HL-60/S4 treated with phorbol 12-myristate 13-acetate at 8.2 ng/mL for 4 days and 3 days (cell line): Measurements from ENCODE around the gene SND1.

Experiments used
- in situ Hi-C: fragments of 300-500 bp; cut with MboI; formaldehyde crosslinking; loops from 2 replicates; pipeline ENCODE4 v1.15.0; 2022; ENCODE audit warnings: low sequenced_read_pairs

SND1 gene

DNA sequence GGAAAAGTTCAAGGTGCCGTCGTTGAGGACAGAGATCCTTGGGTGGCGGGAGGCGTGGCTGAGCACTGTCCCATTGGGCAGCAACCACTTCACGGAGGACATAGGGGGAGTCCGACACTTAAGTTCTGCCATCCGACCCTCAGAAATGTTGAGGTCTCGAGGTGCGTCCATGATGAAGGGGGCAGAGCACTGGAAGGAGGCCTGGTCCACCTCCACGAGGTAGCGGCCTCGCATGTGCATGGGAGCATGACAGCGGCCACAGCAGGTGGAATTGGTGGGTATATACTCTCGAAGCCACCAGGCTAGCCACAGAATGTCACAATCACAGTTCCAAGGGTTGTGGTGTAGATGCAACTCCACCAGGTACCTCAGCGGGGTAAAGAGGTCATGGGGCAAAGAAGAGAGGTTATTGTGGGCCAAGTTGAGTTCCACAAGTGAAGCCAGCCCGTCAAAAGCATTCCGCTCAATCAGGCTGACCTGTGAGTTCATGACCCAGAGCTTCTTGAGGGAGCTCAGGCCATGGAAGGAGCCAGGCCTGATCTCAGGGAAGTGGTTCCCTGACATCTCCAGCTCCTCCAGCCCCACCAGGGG, 377.5 kb downstream of the SND1 start:
- in situ Hi-C loops = no loop called here

DNA sequence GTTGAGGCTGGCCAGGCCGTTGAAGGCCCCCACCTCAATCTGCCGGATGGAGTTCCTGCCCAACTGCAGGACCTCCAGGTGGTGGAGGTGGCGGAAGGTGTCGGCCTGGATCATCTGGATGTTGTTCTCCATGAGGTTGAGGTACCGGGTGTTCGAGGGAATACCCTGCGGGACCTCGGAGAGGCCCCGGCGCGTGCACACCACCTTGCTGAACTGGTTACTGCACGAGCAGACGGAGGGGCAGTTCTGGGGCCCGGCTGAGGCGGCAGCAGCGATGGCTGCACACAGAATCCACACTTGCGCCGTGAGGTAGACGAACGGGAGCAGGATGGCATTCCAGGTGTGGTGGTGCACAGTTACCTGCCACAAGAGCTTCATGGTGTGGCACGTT, 378.3 kb downstream of the SND1 start:
- in situ Hi-C loops = no loop called here

DNA sequence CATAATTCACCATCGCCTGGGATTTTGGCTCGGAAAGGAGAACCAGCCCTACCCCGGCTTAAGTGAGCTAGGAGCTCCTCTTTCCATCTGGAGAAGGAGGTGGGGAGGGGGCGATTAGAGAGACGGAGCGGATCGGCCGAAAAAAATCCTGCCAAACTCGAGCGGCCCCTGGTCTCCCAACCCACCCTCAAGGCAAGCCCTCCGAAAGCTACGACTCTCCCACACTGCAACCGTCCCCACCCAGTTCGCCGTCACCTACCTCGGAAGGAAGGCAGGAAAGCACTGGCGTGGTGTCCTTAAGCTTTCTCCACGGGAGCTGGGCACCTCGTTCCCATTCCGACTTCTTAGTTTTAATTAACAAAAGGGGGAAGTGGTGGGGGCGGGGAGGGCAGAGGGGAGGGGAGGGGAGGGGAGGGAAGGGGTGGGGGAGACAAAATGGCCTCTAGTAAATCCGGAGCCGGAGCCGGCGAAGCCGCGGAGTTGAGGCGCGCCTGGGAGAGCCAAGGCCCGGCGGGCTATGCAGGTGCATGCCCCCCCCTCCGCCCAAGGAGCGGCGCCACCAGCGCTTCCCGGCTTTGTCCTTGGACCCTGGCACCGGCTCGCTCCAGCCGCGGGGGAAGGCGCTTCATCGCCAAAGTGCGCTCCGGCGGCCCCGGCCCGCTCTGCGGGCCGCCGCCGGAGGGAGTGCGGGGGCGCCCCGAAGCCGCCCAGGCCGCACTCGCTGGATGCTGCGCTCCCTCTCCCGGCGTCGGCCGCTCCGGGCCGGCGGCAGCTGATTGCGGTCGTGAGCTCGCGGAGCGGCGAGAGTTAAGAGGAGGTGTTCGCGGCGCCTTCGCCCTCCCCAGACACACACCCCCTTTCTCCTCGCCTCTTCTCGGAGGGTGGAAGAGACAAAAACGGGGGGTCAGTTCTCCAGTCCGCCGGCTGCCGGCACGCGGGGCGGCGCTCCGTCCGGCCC, 378.9 kb downstream of the SND1 start, which contains the start of gene LRRC4:
Gene LRRC4 (minus strand): TSS at position 784 of the 958 bp plus-strand sequence. CDS start 797 bp downstream, outside the sequence.
- in situ Hi-C loops = no loop called here

DNA sequence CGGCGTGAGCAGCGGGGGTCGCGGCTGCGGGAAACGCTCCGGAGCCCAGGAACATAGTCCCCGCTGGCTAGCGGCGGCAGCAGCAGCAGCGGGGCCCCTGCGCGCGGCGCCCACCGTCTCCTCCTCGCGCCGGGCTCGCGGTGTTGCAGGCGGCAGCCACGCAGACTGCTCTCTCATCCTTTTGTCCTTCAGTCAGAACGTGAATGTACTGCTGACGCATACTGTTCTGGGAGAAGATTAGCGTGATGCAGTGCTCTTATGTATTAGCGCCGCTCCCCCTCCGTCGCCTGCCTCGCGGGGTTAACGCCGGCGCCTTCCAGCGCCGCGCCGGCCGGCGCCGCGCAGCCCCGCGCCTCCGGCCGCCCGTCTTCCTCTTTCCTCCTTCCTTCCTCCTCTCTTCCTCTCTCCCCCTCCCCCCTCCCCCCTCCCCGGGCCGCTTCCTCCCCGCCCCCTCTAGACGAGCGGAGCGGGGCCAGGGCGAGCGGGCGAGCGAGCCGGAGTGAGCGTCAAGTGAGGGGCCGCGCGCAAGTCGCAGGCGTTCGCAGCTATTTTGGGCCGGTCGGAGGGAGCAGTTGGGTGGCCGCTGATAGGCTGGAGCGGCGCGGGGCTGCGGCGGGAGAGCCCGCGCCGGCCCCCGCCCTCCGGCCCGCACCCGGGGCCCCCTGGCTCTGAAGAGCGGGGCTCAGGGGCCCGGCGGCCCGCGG, 380.1 kb downstream of the SND1 start:
- in situ Hi-C loops = no loop called here

DNA sequence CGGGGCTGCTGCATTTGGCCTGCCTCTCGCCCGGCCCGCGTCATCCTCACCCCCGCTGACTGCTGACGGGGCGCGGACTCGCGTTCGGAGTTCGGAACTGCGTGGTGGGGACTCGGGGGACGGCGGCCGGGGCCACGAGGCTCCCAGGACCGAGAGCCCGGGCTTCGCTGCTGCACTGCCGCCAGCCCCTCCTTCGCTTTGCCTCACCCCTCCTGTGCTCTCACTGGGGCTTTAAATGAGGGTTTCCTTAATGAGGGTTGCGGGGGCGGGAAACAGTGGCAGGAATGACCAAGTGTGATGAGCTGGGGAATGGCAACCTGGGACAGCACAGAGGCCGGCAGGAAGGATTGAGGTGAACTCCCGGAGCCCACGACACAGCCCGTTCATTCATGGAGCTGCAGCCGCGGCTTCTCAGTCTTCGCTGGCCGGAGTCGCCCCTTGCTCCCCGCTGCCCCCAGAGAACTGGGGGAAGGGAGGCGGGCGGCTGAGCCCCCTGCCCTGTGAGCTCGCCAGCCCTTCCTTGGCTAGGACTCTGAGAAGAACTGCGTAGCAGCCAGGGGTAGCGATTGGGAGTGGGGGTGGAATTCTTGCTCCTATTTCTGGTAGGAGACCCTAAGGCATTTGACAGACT, 380.7 kb downstream of the SND1 start:
- in situ Hi-C loops = no loop called here

DNA sequence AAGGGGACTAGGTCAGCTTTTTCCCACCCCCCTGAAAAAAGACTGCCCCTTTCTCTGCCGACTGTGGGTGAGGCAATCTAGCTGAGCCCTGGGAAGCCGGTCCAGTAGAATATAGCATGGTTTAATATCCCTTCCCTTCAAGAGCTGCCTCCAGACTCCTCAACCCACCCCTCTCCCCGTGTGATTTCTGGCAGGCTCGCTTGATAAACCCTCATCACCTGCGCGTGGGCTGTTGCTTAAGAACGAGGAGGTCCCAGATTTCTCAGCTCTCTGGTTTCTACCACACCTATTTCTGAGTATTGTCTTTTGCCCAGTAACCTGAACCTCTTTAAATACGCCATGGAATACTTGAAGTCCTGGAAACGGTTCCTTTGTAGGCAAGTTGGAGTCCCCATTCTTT, 381.3 kb downstream of the SND1 start:
- in situ Hi-C loops = no loop called here

DNA sequence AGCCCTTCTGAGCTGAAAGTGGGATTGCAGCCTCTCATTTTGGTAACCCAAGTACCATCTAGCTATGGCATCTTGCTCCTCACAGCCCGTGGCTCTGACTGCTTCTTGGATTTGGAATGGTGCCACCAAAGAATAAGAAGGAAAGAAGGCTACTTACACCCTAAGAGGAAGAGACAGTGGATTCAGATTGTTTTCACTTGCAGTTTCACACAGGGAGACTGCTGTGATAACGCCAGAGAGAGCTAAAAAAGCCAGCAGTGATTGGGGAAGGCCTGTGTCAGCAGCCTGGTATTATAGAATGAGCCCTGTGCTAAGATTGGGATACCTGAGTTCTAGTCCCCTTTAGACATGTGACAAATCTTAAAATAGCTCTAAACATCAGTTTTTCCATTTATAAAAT, 382.8 kb downstream of the SND1 start:
- in situ Hi-C loops = no loop called here

DNA sequence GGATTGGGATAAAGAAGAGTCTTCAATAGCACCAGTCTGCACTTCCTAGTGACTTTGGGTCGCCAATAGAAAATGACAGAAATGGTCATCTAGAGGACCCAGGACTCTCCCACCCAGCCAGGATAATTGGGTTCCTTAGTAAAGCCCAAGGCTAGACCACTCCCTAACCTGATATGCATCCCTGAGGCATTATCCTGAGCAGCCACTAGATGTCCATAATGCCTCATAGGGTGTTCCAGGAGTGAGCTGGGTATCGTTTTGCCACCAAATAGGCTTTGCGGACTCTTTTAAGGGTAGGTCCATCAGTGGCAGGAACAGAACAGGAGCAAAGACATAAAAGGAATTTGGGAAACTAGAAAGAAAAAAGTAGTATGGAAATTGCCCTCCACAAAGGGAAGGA, 383.7 kb downstream of the SND1 start:
- in situ Hi-C loops = no loop called here

DNA sequence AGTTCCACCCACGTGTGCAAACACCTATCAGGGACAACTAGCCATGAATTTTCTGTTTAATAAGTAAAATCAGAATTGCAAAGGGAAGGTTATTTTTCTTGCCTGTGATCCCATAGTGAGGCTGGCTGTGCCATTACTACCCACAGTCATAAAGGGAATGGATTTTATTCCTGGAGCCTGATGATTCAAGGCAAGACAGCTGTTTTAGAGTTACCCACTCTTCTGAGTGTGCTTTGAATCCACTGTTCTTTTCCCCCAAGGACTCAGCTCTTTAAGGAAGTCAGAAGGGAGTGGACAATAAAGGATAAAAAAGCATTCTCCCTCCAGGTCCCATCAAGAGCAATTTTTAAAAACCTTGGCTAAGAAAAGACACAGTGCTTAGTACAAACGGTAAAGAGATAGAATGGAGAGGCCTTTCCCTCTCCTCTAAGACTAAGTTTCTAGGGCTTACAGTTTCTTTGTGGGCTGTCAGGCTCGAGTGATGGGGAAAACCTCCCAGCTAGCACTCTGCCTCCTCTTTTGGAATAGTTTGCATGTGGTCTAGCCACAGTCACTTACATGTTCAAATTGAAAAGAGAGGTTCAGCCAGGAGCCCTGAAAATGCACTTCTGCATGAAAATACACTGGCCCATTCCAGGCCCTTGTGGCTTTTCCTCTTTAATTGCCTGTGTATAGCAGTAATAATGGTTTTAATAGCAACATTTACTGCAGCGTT, 384.4 kb downstream of the SND1 start:
- in situ Hi-C loops = no loop called here

DNA sequence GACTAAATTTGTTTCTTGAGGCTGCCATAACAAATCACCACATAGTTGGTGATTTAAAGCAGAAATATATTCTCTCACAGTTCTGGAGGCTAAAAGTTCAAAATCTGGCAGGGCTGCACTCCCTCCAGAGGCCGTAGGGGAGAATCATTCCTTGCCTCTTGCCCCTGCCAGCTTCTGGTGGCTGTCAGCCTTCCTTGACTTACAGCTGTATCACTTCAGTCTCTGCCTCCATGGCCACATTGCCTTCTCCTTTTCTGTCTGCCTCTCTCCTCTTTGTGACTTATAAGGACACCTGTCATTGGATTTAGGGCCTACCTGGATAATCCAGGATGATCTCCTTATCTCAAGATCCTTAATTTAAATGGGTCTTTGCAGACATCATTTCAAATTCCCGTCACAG, 385.1 kb downstream of the SND1 start:
- in situ Hi-C loops = no loop called here

DNA sequence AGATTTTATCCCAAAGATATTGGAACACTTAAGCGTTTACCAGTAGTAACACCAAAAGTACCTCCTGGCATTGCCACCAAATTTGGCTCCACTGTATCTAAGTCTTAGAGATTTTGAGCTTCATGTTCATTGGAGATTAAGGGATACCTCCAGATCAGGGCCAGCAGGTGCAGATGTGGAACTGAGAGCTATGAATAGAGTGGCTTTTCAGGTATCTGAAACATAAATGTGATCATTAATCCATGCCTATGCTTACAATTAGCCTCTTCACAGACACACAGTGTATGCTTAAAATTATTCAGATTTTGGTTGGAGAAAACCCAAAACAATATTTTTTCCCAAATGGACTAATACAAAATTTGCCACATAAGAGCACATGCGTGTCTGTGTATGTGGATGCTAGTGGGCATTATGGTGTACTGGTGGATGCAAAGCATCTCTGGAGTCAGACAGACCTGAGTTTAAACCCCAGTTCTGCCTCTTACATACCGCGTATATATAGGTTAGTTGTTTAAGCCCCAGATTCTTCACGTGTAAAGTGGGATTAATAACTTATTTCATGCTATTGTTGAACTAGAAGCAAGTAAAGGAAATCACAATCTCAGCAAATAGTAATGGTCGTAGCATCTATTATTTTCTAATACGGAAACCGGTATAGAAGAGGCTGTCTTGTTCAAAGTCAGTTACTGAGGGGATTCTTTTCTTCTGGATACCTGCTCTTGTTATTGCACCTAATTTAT, 386.1 kb downstream of the SND1 start:
- in situ Hi-C loops = no loop called here

DNA sequence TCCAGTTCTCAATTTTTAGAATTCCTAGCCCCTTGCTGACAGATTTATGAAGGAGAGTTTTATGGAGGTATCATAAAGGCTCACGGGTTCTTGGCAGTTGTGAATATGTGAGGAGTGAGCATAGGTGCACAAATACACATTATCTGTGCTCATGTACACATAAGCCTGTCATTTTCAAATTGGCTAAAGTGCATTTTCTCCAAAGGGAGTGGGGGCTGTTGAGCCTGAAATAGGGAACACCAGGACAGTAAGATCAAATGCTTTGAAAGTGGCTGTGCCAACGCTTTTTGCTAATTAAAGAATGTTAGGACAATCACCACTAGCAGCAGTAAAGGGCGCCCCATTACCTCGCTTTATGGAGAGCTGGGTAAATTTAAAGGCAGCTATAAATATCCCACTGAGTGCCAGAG, 387.6 kb downstream of the SND1 start:
- in situ Hi-C loops = no loop called here

DNA sequence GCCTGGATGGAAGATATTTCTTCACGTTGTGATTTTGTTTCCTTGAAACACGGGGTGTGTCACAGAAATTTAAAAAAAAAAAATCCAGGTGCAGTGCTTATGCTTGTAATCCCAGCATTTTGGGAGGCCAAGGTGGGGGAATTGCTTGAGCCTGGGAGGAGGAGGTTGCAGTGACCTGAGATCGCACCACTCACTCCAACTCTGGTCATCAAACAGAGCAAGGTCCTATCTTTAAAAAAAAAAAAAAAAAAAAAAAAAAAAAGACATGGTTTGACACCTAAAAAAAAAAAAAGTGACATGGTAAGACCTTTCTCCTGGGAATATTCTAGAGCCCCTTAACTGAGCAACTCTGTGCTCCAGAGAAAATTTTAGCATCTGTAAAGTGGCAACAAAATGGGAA, 388.2 kb downstream of the SND1 start:
- in situ Hi-C loops = no loop called here

DNA sequence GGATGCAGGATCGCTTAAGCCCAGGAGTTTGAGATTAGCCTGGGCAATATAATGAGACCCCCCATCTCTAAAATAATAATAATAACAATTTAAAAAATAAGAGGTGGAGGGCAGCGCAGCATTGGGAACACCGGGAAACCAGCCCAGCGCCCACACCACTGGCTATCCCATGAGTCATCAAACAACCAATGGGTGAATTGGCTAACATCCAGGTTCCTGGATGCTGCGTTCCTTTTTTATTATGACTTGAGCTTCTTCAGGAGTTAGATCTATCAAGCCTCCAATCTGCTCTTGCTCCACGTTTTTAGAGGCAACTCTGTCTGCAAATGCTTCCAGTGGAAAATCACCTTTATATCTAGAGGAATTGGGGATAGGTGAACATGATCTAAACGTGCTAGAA, 389.2 kb downstream of the SND1 start:
- in situ Hi-C loops = no loop called here

DNA sequence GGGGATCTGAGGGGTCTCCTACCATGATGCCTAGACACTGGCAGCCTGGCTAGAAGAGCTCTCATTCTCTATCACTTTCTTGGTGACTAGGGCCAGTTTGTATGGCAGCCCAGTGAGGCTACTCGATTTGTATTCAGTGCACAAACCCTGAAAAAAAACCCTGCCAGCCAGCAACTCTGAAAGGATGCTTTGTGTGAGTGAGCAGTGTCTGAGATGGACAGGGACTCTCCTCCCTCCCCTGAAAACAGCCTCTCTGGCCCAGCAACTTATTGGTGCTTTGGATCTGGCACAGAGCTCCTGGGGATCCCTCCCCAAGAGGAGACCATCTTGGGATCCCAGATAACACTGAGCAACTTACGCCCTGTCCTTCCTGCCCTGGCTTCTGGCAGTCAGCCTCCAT, 390.0 kb downstream of the SND1 start:
- in situ Hi-C loops = no loop called here

DNA sequence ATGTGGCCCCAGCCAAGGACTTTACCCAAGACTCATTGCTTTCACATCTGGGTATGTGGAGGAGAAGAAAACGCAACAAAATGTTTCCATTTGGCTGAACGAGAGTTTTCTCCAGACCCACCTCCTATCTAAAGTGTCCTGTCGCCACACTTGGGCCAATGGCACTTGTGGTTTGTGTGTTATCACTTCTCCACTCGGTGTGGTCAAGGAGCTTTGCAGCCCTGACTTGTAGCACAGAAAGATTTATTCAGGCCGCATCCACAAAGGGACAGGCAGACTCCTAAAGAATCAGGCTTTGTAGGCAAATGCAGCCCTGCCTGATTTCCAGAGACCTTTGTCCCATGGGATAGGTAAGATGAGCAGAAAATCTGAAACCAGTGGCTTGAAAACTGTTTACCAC, 392.1 kb downstream of the SND1 start:
- in situ Hi-C loops = no loop called here

DNA sequence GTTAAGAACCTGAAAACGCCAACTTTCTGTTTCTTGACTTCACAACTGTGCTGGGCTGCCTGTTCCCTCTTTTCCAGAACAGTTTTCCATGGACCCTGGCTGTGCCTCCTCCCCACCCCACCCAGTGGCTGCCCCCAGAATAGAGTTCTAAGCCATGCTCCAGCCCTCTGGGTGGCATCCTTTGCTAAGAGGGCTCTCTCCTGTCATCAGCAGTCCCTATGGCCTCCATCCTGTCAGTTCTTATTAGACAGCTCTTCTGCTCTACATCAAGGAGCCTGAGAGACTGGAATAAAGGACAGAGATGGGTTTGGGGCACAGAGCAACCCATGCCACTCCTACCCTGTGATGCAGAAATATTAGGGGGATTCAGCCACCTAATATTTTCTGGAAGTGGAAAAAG, 393.2 kb downstream of the SND1 start:
- in situ Hi-C loops = no loop called here

DNA sequence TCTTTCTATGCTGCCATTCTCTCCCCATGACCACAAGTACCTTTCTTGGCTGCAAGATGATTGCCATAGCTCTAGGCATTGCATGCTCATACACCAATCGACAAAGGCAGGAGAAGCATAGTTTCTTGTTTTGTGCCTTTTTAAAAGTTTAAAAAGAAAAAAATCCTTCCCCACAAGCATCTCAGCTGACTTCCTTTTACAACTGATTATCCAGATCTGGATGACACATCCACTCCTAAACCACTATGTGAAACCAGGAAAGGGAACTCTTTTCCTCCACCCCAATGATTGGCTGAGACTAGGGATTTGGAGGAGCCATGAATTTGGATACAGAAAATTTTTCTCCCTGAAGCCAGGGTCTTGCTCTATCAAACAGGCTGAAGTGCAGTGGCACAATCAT, 393.8 kb downstream of the SND1 start:
- in situ Hi-C loops = no loop called here

DNA sequence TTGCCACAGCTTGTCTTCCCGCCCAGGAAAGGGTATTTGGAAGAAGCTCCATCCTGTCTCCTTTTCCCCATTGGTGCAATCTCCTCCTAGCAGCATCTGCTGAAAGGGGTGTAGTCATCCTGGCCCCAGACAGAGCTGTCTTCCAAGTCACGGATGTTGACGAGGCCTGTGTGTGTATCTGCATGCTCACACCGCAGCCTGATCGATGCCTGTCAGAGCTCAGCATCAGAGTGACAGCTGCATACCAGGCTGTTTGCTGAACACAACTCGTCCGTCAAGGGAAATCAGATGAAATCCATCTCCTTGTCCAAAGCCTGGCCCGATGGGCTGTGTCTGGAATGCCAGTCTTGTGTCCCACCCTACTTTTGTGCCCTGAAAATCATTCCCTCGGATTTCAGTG, 400.4 kb downstream of the SND1 start:
- in situ Hi-C loops = no loop called here

DNA sequence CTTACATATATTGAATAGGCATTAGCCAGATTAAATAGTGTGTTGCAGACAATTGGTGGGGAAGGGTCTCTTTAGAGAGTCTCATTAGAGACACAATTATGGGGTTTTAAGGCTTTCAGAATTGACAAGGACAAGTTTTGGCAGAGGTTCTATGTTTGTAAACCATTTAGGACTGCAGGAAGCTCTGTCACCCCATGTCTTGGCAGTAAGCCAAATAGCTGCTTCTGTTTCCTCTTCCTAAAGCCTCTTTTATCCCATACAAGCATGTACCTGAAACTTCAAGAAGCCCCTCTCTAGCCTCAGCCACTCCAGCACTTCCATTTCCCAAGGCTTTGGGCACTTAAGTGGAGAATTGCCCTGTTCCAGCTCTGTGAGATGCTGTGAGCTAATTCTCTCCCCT, 401.0 kb downstream of the SND1 start:
- in situ Hi-C loops = no loop called here
